Epithelial cell of esophagus (primary cell): ENCODE results near the gene RILP.

Source experiments
- DNase-seq: peaks from one replicate; pipeline ENCODE4 v3.0.0; 2010; ENCODE audit warnings: low read depth
- H3K4me3 ChIP-seq: 2 replicates; pipeline ENCODE4 v1.5.1; 2011; ENCODE audit warnings: mild to moderate bottlenecking, low read length, control low read depth
- CTCF ChIP-seq: IDR thresholded peaks from 2 replicates; pipeline ENCODE4 v1.5.1; 2011; ENCODE audit warnings: low read depth, mild to moderate bottlenecking, low read length, control low read depth, inconsistent platforms; ENCODE audit not compliant: insufficient read depth; ENCODE audit errors: missing control alignments

The RILP gene

GRCh38 chr17:1605681-1606351 is 43.9 kb downstream of the RILP start:
- no peak for DNase-seq
- no peak overlapping the region for H3K4me3 ChIP-seq
- no peak for TF ChIP-seq CTCF

- no peak for TF ChIP-seq CTCF
- H3K4me3 ChIP-seq = no peak overlapping the region
- no peak for DNase-seq
Measured at GRCh38 chr17:1604831-1605528, 44.7 kb downstream of the RILP start.

- DNase-seq = no peak
- no peak for TF ChIP-seq CTCF
- H3K4me3 ChIP-seq = no peak overlapping the region
Measured at GRCh38 chr17:1601571-1601970, 48.1 kb downstream of the RILP start.

GRCh38 chr17:1598399-1599095 is 51.1 kb downstream of the RILP start:
- H3K4me3 ChIP-seq = no peak overlapping the region
- TF ChIP-seq CTCF = no peak
- DNase-seq = no peak

GRCh38 chr17:1597861-1598342 is 51.8 kb downstream of the RILP start:
- DNase-seq = peak; percentile 83
- no peak overlapping the region for H3K4me3 ChIP-seq
- no peak for TF ChIP-seq CTCF
